IPS DF 4.7 (cell line): Measurements from ENCODE around the gene GAN.
A peak's percentile ranks its signal among the peaks of the same experiment; 100 is the strongest.
"Not testable (repeated sequence)": the region's sequence is repeated elsewhere in the genome, so short reads cannot be mapped to it uniquely, and the experiment has no call there.

Experiments used
- DNase-seq: peaks from one replicate; pipeline ENCODE4 v3.0.0-alpha.2; 2013; ENCODE audit warnings: low spot score; ENCODE audit errors: extremely low read depth

Gene GAN

GRCh38 chr16:81310045-81310644 is 4.6 kb upstream of the GAN start:
- no peak for DNase-seq

- DNase-seq: no peak
Observed at GRCh38 chr16:81311762-81312161, 3.0 kb upstream of the GAN start.

GRCh38 chr16:81313701-81314602 is 810 bp upstream of the GAN start:
- peak; percentile 60 for DNase-seq

GRCh38 chr16:81315271-81316175 is 761 bp downstream of the GAN start:
- DNase-seq: no peak

GRCh38 chr16:81316176-81316496 is 1.4 kb downstream of the GAN start:
- no peak for DNase-seq

GRCh38 chr16:81318711-81319110 is 3.9 kb downstream of the GAN start:
- no peak for DNase-seq

- DNase-seq: no peak
Observed at GRCh38 chr16:81319221-81319912, 4.6 kb downstream of the GAN start.

GRCh38 chr16:81321039-81321438 is 6.3 kb downstream of the GAN start:
- DNase-seq: no peak

GRCh38 chr16:81321536-81321935 is 6.8 kb downstream of the GAN start:
- DNase-seq: no peak

- no peak for DNase-seq
Observed at GRCh38 chr16:81324808-81325207, 10.0 kb downstream of the GAN start.

- DNase-seq: no peak
Observed at GRCh38 chr16:81327011-81327410, 12.2 kb downstream of the GAN start.

GRCh38 chr16:81327447-81328196 is 12.9 kb downstream of the GAN start:
- DNase-seq: no peak

- DNase-seq: no peak
Observed at GRCh38 chr16:81329947-81330346, 15.2 kb downstream of the GAN start.

- DNase-seq: no peak
Observed at GRCh38 chr16:81333356-81333755, 18.6 kb downstream of the GAN start.

- DNase-seq: no peak
Observed at GRCh38 chr16:81335669-81336068, 20.9 kb downstream of the GAN start.

- DNase-seq: no peak
Observed at GRCh38 chr16:81337097-81337496, 22.3 kb downstream of the GAN start.

- DNase-seq: not testable (repeated sequence)
Observed at GRCh38 chr16:81345172-81345571, 30.4 kb downstream of the GAN start.

- no peak for DNase-seq
Observed at GRCh38 chr16:81347425-81347824, 32.7 kb downstream of the GAN start.

- no peak for DNase-seq
Observed at GRCh38 chr16:81349608-81350305, 35.0 kb downstream of the GAN start.

- no peak for DNase-seq
Observed at GRCh38 chr16:81350306-81350615, 35.5 kb downstream of the GAN start.
